ENCODE data around the gene PIP5K1C.

DNA sequence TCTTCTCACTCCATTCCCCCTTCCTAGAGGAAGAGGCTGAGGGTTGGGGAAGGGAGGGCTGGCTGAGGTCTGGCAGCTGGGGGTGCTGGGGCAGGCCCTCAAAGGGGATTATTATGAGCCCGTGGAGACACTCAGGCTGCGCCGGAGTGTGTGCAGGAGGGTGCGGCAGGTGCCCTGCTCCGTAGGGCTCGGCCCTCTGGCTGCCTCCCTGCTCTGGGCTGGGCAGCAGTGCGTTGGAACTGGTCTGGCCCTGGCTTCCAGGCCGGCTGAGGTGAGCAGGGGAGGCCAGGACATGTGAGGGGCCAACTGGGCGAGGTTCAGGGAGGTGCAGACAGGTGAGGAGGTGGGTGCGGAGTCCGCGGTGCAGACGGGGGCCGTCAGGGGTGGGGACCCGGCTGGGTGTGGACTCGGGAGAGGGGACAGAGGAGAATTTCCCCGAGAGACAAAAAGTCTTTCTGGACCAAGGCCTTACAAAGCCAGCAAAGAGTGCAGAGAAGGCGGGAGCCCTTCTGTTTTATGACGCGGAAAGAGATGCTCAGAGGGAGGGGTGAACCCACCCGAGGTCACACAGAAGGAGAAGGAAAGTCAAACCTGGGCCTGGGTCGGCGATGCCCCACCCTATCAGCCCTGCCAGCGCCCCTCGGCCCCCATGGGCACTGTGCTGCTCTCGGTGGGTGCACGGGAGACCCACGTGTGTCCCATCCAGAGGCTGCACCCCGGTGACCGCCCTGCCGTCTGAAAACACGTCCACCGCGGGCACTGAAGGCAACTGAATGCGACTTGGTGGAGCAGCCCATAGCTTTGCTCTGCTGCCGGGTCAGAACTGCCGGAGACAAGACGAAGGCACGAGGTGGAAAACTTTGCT lies 31.0 kb downstream of the PIP5K1C start:
- TF ChIP-seq TAF1 (IDR thresholded peaks at IDR 0.05; ENCODE audit: borderline replicate concordance, insufficient read depth, low read length) (no peak), POLR2AphosphoS5 (IDR thresholded peaks at IDR 0.05; ENCODE audit: low read depth, low read length) (no peak), SIN3A (IDR thresholded peaks at IDR 0.05; ENCODE audit: borderline replicate concordance, insufficient read depth, low read length) (no peak)
- TF ChIP-seq, protein P1, sequence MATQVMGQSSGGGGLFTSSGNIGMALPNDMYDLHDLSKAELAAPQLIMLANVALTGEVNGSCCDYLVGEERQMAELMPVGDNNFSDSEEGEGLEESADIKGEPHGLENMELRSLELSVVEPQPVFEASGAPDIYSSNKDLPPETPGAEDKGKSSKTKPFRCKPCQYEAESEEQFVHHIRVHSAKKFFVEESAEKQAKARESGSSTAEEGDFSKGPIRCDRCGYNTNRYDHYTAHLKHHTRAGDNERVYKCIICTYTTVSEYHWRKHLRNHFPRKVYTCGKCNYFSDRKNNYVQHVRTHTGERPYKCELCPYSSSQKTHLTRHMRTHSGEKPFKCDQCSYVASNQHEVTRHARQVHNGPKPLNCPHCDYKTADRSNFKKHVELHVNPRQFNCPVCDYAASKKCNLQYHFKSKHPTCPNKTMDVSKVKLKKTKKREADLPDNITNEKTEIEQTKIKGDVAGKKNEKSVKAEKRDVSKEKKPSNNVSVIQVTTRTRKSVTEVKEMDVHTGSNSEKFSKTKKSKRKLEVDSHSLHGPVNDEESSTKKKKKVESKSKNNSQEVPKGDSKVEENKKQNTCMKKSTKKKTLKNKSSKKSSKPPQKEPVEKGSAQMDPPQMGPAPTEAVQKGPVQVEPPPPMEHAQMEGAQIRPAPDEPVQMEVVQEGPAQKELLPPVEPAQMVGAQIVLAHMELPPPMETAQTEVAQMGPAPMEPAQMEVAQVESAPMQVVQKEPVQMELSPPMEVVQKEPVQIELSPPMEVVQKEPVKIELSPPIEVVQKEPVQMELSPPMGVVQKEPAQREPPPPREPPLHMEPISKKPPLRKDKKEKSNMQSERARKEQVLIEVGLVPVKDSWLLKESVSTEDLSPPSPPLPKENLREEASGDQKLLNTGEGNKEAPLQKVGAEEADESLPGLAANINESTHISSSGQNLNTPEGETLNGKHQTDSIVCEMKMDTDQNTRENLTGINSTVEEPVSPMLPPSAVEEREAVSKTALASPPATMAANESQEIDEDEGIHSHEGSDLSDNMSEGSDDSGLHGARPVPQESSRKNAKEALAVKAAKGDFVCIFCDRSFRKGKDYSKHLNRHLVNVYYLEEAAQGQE (IDR thresholded peaks at IDR 0.05; ENCODE audit: insufficient read depth in 1 of 2, low read depth in 2 of 2, low read length in 2 of 2) = no peak

Measured in PFSK-1 (cell line).